IPS DF 4.7 (cell line): ENCODE results near the gene POLR2C.

ENCODE experiments used
- DNase-seq: peaks from one replicate; pipeline ENCODE4 v3.0.0-alpha.2; 2013; ENCODE audit warnings: low spot score; ENCODE audit errors: extremely low read depth

The POLR2C gene

GRCh38 chr16:57447186-57447962 lies 15.1 kb upstream of the POLR2C start, which contains the start of the genes CIAPIN1 and COQ9:
TSS of gene CIAPIN1 (minus strand) at chr16:57447385. CDS start at chr16:57440928, 6,457 bp downstream.
TSS of gene COQ9 (plus strand) at chr16:57447479. CDS start at chr16:57447506, 27 bp downstream.
- DNase-seq: no peak

GRCh38 chr16:57452021-57452420 lies 10.5 kb upstream of the POLR2C start:
- no peak for DNase-seq

- DNase-seq: no peak
Measured at GRCh38 chr16:57462978-57463362, 491 bp downstream of the POLR2C start.

GRCh38 chr16:57464523-57464922 lies 2.0 kb downstream of the POLR2C start:
- DNase-seq: no peak

GRCh38 chr16:57468346-57468745 lies 5.9 kb downstream of the POLR2C start:
- no peak for DNase-seq

- no peak for DNase-seq
Measured at GRCh38 chr16:57469046-57469445, 6.6 kb downstream of the POLR2C start.

GRCh38 chr16:57469917-57470470 lies 7.5 kb downstream of the POLR2C start:
- no peak for DNase-seq

GRCh38 chr16:57470711-57471110 lies 8.2 kb downstream of the POLR2C start:
- no peak for DNase-seq

- DNase-seq: no peak
Measured at GRCh38 chr16:57471209-57471608, 8.7 kb downstream of the POLR2C start.

GRCh38 chr16:57471852-57472664 lies 9.6 kb downstream of the POLR2C start:
- DNase-seq: no peak

GRCh38 chr16:57472665-57473060 lies 10.2 kb downstream of the POLR2C start:
- DNase-seq: no peak

GRCh38 chr16:57473176-57473840 lies 10.8 kb downstream of the POLR2C start:
- no peak for DNase-seq

- DNase-seq: no peak
Measured at GRCh38 chr16:57473906-57474305, 11.4 kb downstream of the POLR2C start.

GRCh38 chr16:57474671-57475661 lies 12.5 kb downstream of the POLR2C start:
- DNase-seq: no peak

GRCh38 chr16:57475711-57476339 lies 13.3 kb downstream of the POLR2C start:
- DNase-seq: peak; percentile 87

- no peak for DNase-seq
Measured at GRCh38 chr16:57476546-57477410, 14.3 kb downstream of the POLR2C start.

GRCh38 chr16:57477531-57478202 lies 15.2 kb downstream of the POLR2C start:
- DNase-seq: no peak
